Embryonic facial prominence (tissue), 1 donor: ENCODE data around the gene TSPAN7.

ENCODE experiments used
- DNase-seq: peaks from one replicate; pipeline ENCODE4 v3.0.0-alpha.2; 2016; ENCODE audit errors: extremely low spot score

TSPAN7 gene

DNA sequence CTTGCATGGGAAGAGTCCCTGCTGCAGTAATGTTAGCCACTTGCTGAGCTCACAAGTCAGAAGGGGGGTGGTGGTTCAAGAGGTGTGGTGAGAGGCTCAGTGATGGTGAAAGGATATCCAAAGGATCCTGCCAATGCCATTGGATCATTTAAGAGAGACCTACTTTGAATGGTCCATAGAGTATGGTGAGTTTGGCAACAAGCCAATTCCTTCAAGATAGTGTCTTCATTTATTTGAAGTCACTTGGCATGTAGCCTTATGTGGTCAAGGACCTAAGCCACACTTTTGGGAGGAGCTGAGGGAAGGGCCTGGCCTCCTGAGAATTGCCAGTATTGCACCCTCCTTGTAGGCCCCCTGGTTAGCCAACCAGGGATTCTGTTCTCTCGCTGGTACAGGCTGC, 87.9 kb downstream of the TSPAN7 start:
- no peak for DNase-seq

DNA sequence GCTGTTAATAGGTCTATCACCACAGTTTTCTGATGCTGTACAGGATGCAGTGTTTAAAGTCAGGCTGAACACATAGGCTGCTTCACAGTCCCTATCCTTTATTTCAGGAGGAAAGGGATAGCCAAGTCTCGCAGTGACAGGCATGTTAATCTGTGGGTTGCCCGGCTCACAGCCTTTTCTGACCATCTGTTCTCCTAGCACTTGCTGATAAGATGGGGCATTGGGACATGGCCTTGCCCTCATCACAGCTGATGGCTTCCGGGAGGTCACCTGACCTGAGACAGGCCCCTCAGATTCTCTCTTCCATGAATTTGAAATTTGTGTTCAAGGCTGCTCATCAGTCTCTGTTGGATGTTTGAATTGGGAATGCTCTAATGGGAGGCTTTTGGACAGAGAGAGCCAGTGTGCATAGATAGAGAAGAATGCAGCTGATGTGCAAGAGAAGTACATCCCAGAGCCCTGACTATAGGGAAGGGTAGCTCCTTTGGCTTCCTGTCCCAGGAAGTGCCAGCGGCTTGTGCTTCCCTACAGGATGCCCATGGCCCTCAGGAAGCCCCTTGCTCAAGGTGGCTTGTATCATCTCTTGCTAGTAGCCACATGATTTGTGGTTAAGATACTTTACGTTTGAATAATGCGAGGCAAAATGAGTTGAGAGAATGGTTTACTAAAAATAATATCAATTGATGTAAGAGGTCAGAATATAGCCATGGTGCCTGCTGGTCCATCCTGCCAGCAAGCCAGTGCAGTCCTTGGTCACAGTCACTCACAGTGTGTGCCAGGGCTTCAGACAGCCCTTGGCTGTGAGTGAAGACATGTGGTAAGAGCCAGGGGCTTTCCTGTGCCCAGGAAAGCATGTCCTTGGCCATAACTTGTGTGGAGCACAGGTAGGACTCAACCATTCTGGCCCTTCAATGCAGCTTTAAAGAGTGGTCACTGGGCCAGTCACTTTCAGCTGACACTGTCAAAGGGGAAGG, 88.6 kb downstream of the TSPAN7 start:
- DNase-seq, result no peak

DNA sequence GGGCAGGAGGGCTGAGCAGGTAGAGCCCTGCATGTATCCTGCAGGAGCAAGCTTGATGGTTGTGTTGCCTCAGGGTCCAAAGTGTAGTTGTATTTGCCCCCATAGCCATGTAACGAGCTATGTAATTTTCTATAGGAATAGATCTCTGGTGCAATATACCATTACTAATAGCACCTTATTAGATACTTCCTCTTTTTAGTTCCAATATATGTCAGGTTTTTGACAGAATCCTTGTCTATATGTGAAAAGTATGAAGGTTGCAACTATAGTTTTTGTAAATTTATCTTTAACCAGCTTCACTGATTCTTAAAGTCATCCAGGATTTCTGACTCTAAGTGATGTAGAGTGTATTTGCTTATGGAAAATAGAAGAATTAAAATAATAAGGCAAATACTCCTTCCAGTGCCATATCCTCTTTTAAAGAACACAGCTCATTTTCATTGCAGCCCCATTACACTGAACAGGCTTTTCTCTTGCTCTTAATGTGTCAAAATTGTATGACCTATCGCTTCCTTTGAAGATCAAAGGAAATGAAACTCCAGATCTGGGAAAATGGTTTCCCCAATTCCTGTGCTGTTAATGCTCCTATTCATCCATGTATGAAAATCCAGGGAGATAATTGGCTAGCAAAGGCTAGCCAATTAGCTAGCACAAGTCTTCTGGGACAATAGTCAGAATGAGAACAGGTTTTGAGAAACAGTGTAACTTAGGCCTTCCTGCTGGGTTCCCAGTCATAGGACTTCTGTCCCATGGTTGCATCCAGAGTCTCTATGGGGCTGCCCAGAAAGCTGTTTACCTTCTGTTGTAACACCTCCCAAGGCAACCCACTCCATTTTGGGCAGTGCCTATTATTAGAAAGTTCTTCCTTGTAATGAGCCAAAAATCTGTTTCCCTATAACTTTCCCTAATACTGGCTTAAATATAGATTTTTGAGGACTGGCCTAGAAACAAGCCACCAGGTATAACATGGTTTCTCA, 90.6 kb downstream of the TSPAN7 start:
- DNase-seq, result no peak

DNA sequence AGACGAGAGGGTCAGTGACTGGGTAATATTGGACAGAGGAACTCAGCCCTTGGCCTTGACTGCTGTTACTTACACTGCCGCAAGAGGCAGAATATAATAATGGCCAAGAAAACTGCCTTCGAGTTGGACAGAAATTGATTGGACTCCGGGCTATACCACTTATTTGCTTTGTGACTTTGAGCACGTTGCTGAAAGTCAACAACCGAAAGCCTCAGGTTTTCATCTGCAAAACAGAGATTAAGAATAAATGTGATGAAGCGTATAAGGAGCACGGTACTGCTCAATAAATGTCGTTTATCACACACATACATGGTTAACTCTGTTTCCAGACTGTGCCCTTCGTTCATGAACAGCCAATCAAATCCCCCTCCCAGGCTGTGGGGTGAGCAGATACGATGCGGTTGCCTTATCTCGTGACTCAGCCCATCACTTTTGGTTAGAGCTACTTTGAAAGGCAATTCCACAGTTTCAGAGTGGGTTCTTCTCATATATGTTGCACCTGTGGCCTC, 91.6 kb downstream of the TSPAN7 start:
- DNase-seq, result no peak

DNA sequence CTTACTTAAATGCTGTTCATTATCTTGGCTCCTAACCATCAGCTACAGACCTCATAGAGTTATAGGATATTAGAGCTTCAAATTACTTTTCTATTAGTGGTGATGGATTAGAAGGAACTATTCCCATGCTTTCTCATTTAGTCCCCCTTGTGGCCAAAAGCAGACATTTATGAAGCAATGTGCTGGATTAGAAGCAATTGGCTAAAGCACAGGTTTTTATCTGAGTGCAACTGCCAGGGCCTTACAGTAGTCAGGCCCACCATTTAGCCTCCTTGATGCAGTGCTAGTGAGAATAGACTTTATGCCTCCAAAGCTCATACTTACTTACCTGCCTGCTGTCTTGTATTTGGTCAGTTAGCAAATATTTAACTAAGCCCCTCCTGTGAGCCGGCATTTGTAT, 93.0 kb downstream of the TSPAN7 start:
- no peak for DNase-seq

DNA sequence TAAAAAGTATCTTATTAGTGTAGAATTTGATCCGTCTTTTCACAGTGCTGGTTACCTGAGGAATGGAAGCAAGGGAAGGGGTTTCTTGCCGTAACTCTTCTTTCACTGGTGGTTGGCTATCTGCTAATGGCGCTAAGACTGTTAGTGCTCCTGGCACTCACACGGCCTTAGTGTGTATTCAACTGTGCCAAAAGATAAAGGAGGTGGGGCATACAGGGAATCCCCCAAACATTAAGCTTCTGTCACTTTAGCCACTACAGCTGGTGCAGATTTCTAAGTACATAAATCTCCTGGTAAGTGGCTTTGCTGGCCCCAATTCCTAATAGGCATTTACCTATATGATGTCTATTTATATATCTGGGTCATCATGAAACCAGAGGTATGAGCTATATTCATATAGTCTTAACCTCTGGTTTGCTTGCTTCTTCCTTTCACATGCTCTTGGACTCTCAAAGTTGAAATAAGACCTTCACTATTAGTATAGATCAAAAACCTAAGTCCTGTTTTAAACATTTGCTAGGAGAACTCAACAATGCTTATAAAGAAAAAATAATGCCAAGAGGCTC, 95.1 kb downstream of the TSPAN7 start:
- DNase-seq, result no peak

DNA sequence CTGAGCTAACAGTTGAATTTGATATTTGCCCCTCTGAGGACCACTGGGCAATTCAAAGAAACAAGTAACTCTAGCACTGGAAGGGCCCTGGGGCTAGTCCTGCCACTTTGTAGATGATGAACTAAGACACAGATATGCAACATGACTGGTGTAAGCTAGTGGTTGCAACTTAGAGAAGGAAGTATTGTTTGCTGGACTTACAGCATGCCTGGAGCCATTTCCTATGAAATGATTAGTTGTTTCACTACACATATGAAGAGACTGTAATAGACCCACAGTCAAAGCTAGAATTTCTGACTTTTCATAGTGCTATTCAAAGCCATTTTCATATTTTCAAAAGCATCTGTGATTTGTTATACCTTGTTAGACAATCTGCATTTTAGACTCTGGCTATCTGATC, 96.2 kb downstream of the TSPAN7 start:
- no peak for DNase-seq

DNA sequence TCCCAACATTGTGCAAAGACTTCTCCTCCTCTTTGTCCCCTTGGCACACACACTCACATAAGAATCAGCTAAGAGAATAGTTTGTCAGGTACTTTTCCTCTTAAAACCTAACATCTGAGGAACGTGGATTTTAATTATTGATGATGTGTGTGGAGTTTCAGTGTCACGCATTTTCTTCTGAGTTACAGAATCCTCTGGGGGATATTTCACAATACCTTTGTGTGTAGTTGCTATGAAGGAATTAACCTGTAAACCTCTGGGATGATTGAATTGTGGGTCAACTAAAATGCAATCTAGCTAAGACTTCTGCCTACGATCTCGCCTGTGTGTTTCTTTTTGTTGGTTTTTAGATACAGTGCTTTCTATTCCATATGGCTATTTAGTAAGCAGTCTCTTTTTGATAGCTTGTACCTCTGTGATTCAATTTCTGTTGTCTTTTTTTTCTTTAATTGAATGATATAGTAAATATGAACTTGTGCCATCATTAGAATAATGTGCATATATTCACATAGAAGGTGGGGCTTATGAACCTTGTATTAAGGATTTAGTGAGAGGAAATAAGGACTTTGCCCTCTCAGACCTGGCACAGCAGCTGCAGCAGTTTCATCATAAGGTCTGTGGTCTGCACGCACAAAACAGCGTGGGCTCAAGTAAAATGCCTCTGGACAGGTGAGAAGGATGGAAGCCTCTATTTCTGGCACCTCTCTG, 99.2 kb downstream of the TSPAN7 start:
- DNase-seq, result no peak

DNA sequence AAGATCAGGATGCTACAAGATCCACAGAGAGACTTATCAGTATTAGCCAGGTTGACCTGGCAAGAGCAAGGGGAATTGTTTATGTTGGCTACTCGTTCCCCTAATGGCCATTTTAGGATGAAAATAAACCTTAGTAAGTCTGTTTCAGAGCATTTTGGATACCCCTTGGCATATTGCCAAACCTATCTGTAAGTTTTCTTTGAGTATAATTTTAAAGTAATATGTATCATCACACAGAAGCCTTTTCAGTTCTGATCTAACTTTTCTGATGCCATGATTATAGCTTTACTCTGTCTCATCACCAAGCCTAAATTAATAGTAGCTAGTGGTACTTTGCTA, 99.7 kb downstream of the TSPAN7 start:
- DNase-seq, result no peak

DNA sequence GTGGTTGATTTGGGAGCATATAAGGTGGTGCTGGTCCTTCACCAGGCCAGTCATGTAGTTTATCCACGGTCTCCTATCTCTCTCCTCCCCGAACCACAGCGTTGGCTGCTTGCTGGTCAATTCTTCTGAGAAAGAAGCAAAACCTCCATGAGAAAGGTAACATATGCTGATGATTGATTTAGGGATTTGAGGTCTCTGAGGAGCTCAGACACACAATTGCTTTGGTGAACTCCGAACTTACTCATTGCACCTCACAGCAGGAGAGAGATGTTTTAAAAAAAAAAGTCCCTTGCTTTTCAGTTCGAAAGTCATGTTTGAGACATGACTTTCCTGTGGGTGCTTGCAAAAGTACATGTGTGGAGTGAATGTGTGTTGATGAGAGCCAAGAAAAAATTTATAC, 100.2 kb downstream of the TSPAN7 start:
- no peak for DNase-seq

DNA sequence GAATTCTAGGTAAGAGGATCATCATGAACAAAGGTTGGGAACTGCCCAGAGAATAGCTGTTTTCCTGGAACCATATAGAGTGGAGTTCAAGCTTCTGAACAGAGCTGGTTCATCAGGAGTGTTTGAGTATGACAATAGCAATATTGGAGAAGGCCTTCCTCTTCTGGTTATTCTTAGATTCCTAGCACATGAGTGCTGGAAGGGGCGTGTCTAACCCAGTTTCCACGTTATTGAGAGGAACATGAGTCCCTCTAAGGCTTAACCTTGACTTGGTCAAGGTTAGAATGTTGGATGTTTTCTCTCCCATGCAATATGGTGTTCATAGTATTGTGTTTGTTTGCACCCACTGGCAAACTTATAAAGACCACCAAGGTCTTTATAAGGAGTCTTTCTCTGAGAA, 101.3 kb downstream of the TSPAN7 start:
- DNase-seq, result no peak

DNA sequence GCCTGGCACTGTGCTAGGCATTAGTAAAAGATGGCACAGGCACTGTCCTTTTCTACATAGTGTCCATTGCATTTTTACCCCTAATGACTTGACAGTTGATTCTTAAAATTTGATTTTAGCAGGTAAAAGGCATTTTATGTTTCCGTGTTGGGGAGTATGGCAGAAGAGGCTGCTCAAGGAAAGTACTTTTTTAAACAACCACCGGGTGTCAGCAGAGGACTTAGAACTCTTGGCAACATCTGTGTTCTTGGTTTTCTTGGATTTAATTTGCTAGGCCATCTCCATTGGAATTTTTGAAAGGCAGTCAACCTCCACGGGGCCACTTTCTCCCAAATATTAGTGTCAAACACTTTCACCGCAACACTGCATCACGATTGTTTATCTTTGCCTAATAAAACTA, 102.9 kb downstream of the TSPAN7 start:
- DNase-seq, result peak; percentile 31

DNA sequence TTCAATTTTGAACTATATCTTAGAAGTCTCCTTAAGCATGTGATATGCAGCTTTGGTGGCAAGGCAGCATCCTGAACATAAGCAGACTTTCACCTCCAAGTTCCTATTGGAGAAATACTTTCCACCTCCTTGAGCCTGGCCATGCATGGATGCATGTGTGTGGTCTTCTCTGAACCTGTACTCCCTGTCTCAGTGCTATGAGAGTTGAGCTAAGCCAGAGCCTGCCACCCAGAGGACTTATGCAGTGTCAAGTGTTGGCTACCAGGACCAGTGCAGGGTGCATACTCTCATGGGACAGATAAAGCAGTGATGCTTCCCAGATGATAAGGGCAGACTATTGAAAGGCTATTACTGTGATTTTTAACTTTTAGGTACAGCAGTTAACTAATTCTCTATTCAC, 105.6 kb downstream of the TSPAN7 start:
- DNase-seq, result no peak

DNA sequence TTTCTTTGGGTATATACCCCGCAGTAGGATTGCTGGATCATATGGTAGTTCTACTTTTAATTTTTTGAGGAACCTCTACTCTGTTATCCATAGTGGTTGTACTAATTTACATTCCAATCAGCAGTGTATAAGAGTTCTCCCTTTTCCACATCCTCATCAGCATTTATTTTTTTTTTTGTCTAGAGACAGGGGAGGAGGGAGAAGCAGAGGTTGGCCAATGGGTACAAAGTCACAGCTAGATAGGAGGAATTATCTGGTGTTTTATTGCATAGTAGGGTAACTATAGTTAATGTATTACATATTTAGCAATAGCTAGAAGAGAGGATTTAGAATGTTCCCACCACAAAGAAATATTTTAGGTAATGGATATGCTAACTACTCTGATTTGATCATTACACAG, 107.4 kb downstream of the TSPAN7 start:
- no peak for DNase-seq

DNA sequence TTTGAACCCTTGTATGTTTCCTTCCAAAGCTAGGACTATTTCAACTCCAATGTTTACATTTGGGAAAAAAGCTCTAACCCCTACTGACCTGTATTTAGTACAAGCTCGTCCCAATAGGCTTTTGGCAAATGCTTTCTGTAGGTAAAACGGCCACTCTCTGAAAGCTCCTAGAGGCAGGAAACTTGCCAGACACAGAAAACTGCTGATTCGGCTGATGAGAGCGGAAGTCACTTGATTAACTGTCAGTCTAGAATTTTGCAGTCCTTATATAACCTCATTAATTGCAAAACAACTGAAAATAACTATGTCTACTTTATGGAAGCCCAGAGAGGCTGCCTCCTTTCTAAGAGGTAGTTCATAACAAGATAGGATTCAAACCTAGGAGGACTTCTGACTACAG, 108.1 kb downstream of the TSPAN7 start:
- no peak for DNase-seq

DNA sequence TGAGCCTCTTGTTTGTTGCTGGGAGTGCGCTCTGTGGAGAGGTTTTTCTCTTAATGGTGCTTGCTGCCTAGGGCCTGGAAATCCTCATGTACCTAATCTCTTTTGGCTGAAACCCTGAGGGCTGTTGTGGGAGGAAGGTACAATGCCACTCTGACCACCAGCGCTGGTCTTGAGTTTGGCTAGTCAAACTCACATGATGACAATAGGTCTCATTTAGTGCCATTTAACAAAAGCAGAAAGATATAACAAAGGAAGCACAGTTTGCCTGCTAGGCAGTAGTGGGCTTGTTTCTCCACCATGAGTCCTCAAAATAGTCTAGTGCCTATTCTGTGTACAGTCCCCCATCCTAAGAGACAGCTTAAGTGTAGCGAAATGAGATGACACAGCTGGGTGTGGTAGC, 111.3 kb downstream of the TSPAN7 start:
- DNase-seq, result no peak

DNA sequence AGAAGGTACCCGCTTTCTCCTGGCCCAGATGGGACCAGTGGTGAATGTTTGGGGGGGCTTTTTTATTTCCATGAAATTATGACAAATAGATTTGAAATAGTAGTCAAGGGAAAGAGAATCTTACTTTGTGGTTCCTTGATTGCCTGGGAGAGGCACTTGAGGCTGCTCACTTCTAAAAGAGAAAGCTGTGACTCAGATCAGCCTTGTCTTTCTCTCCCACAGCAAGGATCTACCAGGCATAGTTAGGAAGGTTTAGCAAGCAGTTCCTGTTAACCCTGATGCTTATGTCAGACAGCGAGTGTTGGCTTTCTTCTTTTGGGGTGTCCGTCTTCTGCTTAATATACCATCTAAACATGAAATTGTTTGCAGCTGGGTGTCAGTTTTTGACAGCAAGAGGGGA, 114.5 kb downstream of the TSPAN7 start:
- DNase-seq, result no peak

DNA sequence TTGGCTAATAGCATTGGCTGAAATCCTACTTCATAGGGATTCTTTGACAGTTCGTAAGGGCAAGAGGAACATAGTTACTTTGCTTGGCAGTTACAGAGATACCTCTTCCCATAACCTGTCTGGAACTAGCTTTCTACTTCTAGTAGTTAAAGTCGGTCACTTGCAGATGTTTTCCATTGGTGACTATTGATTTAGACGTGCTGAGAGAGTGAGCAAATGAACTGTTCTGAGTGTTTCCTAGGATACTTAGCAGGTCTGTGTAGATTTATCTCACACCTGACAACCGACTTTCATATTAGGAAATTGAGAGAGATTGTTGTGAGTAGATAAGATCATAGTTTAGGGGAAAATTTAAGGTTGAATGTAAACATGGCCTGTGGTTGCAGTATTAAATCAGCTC, 116.8 kb downstream of the TSPAN7 start:
- DNase-seq, result no peak

DNA sequence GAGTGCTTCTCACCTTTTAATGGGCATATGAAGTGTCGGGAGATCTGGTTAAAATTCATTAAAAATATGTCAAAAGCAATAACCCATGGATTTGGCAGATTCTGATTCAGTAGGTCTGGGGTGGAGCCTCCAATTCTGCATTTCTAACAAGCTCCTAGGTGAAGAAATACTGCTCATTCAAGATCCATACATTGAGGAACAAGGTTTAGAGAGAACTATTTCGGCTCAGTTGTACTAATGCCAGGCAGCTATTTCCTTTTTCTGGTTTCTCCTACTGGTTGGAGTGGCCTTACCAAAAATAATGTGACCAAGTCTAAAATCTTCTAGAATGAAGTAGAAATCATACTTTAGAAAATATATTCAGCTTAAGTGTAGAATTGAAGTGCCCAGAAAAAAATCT, 117.5 kb downstream of the TSPAN7 start:
- no peak for DNase-seq

DNA sequence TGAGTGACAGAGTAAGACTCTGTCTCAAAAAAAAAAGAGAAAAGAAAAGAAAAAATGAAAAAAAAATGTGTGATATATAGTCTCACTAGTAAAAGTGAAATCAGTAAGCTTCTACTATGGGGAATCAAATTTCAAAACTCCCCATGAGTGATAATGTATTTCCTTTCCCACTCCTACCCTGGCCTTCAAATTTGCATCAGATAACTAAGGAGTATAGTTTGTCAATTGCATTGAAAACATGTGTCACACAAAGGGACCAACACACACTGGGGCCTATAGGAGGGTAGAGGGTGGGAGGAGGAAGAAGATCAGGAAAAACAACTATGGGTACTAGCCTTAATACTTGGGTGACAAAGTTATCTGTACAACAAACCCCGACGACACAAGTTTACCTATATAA, 118.4 kb downstream of the TSPAN7 start:
- DNase-seq, result no peak

DNA sequence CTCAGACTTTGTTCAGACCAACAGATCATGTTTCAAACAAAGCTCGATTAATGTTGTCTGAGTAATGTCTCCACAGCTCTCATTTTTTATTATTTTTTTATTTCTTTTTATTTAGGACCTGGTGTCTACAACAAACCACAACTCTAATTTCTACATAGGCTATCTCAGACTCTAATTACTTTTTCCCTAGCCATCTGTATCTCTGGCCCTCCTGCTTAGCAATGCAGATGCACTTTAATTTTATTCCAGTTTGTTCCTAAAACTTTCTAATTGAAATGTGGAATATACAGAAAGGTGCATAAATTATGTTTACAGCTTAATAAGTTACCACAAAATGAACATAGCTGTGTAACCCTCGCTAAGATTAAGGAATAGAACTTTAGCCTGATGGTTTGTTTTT, 120.8 kb downstream of the TSPAN7 start:
- no peak for DNase-seq

DNA sequence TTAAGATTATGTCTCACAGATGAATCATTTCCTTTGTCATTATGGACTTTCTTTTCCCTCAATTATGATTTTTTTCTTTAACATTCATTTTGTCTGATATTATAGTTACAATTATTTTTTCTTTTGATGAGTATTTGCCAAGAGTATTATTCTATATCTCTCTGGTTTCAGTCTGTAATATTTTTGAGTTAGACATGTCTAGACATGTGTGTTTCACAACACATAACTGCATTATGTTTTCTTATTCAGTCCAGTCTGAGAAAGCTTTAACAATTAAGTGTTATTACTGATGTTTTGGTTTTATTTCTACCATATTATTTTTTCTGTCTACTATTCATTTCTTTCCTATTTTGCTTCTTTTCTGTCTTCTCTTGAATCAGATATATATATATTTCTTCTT, 131.6 kb downstream of the TSPAN7 start:
- DNase-seq, result no peak
